Activated CD4-positive, CD25-positive, alpha-beta regulatory T cell treated with anti-CD3 and anti-CD28 coated beads, Interleukin-2, amount 50 U/mL, for 24 hours (primary cell): ENCODE data around the gene CRYBA4.
A peak's percentile ranks its signal among the peaks of the same experiment; 100 is the strongest.

Experiments used
- ATAC-seq, 2 donors: fragments of 150-1000 bp; cut with Tn5 transposase; one replicate each; pipeline ENCODE4 v1.10.0; 2021; ENCODE audit warnings: mild to moderate bottlenecking in 1 of 2, moderate library complexity in 1 of 2

CRYBA4 gene

DNA sequence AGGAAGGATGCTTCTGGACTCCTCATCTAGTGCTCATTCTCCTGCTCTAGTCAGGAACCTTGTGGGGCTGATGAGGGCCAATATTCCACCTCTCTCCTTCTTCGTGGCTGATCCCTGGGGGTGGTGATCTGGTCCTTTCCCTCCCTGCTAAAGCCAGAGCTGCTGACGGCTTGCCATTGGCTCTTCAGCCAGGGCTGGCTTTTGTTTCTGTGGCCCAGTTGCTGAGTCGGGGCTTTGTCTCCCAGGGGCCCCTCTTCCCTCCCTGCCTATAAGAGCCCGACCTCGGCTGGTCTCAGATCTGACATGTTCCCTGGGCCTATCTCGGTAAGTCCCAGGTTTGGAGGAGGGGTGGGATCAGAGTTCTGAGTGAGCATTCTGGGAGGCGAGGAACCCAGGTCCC, at the start of gene CRYBA4:
CRYBA4 (plus strand) TSS at position 301 of the 400 bp plus-strand sequence. CDS start 634 bp downstream, outside the sequence.
- no peak for ATAC-seq

DNA sequence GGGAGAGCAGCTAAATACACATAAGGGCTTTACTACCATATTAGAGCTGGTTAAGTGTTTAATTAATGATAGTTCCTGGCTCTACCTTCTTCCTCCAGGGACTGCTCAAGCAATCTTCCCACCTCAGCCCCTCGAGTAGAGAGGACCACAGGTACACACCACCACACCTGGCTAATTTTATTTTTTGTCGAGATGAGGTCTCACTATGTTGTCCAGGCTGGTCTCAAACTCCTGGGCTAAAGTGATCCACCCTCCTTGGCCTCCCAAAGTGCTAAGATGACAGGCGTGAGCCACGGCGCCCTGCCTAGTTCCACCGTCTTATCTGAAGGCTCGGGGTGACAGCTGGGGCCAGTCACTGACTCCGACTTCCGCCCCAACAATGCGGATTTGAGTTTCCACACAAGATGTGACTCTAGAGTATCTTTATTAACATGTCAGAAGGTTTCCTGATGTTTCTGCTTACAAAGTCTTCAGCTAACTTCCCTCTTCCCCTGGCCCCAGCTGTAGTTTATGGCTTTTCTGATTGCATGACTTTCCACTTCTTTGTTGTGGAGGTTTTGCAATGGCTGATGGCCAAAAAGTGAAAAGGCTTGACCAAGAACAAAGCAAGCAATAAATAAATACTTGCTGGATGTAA, 48.6 kb upstream of the CRYBA4 start:
- ATAC-seq = no peak

GRCh38 chr22:26574001-26574723, 47.6 kb upstream of the CRYBA4 start:
- no peak for ATAC-seq

DNA sequence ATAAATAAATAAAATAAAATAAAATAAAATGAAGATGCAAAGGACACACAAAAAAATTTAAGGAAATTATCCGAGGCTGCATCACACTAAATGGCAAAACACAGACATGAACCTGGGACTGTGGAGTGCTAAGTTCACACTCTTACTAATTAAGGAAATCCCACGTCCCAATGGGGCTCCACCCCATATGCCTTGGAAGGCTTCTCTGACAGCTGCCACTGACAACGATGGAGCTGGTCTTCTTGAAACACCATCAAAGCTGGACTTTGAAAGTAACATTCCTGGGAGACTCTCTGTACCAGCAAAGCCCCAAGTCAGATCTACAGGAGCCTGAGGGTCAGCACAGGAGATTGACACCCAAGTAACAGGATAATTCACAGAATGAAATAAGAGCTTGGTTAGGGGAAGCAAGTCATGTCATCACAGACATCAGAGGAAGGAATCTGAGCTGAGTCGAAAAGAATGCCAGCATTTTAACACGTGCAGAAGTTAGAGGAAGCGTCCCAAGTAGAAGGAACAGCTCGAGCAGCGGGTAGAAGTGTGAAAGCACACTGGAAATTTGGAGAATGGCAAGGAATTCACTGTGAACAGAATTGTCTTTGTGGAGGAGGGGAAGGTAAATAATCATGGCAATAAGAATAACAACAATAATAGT, 45.6 kb upstream of the CRYBA4 start:
- no peak for ATAC-seq

DNA sequence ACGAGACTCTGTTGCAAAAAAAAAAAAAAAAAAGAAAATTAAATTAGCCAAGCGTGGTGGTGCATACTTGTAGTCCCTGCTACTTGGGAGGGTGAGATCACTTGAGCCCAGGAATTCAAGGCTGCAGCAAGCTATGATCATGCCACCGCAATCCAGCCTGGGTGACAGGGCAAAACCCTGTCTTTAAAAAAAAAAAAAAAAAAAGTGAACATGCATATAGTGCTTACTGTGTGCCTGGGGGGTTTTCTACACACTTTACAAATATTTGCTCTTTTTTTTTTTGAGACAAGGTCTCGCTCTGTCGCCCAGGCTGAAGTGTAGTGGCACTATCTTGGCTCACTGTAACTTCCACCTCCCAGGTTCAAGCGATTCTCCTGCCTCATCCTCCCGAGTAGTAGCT, 44.7 kb upstream of the CRYBA4 start:
- ATAC-seq = no peak

GRCh38 chr22:26579331-26579886, 42.4 kb upstream of the CRYBA4 start:
- peak; percentile 89 to 92 for ATAC-seq

GRCh38 chr22:26580240-26580962, 41.4 kb upstream of the CRYBA4 start:
- no peak for ATAC-seq

- ATAC-seq = no peak
Measured at GRCh38 chr22:26581026-26581425, 40.7 kb upstream of the CRYBA4 start.

GRCh38 chr22:26581633-26582168, 40.1 kb upstream of the CRYBA4 start:
- no peak for ATAC-seq

GRCh38 chr22:26584010-26584409, 37.8 kb upstream of the CRYBA4 start:
- no peak for ATAC-seq

- no peak for ATAC-seq
Measured at GRCh38 chr22:26585104-26585790, 36.5 kb upstream of the CRYBA4 start.

DNA sequence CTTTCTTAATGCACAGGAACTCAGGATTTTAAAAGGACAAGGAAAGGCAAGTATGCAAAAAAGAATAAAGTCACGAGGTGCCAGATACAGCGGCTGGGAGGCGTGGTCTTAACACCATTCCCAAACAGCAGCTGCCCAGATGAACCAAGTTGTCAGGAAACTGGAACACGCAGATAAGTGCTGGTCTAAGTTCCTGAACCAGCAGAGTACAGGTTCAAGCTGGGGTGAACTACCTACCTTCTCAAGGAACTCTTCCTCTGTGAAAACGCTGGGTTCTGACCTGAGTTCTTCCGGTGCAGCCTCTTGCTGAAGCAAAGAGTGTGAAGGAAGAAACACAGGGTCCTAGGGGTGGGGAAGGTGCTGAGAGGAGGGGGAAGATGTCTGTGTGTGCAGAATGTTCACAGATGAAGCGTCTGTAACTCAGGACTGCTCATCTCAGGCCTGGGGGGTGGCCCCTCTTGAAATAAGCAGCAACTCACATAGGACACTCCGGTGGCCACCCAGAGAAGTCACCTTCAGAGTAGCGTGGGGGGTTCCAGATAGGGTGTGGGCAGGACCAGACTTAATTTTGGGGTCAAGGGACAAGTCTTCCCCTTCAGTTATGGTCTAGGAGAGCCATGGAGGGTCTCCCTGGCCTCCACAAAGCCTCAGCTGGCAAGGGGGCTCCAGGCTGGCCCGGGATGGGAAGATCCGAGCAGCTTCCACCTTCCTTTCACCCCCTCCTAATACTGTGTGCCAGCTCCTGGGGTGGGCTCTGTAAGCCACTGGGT, 35.0 kb upstream of the CRYBA4 start:
- no peak for ATAC-seq

GRCh38 chr22:26587991-26588613, 33.7 kb upstream of the CRYBA4 start:
- no peak for ATAC-seq

GRCh38 chr22:26588729-26589366, 32.9 kb upstream of the CRYBA4 start:
- ATAC-seq = no peak

- ATAC-seq = peak; percentile 10 to 22
Measured at GRCh38 chr22:26589367-26589844, 32.4 kb upstream of the CRYBA4 start.

GRCh38 chr22:26589845-26590736, 31.7 kb upstream of the CRYBA4 start, which contains the start of gene TPST2:
Gene TPST2, minus strand, starts transcription at chr22:26590132. Its CDS starts 48,502 bp downstream, at chr22:26541630.
- peak; percentile 87 to 89 for ATAC-seq

- ATAC-seq = peak in 1 of 2 donors; percentile 17
Measured at GRCh38 chr22:26592421-26592891, 29.3 kb upstream of the CRYBA4 start.

GRCh38 chr22:26593763-26594162, 28.0 kb upstream of the CRYBA4 start:
- ATAC-seq = no peak

DNA sequence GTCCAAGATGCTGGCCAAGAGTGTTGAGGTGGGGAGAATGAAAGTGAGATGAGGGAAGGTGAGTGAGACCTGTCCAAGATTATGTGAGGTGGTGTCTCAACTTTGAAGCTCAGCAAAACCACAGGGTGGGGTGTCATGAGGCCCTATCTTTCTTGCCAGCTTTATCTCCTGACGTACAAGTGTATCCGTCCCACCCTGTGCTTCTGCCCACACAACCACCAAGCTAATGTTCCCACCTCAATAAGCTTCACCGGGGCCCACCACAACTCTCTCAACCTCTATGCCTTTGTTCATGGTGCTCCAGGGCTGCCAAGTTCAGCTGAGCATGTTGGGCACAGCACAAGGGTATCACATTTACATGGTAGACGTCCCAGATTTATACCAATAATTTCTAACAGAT, 24.7 kb upstream of the CRYBA4 start:
- ATAC-seq = no peak
